Liver (tissue), 9 donors: Measurements from ENCODE around the gene BASP1. TPM values are rescaled to one million over a fixed set of nuclear protein-coding genes. Genes with fewer than 3 reads are reported as not detected.

Experiments used
- DNase-seq: peaks from one replicate; pipeline ENCODE4 v3.0.0-alpha.2; 2017; ENCODE audit warnings: low spot score
- H3K27ac ChIP-seq, 2 donors: one replicate each; pipeline ENCODE4 v1.7.0; 2013; ENCODE audit warnings: inconsistent platforms in 2 of 2, low read length in 2 of 2, control low read depth in 1 of 2, low read depth in 1 of 2, mild to moderate bottlenecking in 1 of 2
- H3K27me3 ChIP-seq, 4 donors: one replicate each; pipeline versions ENCODE4 v1.6.1 to v1.7.0; 2013; ENCODE audit warnings: low read length in 3 of 4, inconsistent platforms in 1 of 4, mild to moderate bottlenecking in 1 of 4, moderate library complexity in 1 of 4; ENCODE audit not compliant: control insufficient read depth in 4 of 4, insufficient read depth in 4 of 4
- H3K36me3 ChIP-seq, 4 donors: one replicate each; pipeline versions ENCODE4 v1.6.1 to v1.7.0; 2013; ENCODE audit warnings: low read length in 3 of 4, mild to moderate bottlenecking in 3 of 4, low read depth in 1 of 4, moderate library complexity in 1 of 4; ENCODE audit not compliant: control insufficient read depth in 4 of 4, insufficient read depth in 3 of 4
- H3K4me1 ChIP-seq, 4 donors: one replicate each; pipeline versions ENCODE4 v1.6.1 to v1.7.0; 2013; ENCODE audit warnings: low read length in 3 of 4, mild to moderate bottlenecking in 3 of 4, moderate library complexity in 1 of 4; ENCODE audit not compliant: control insufficient read depth in 4 of 4, insufficient read depth in 4 of 4
- H3K4me3 ChIP-seq, 3 donors: one replicate each; pipeline versions ENCODE4 v1.6.1 to v1.7.0; 2013; ENCODE audit warnings: low read length in 3 of 3, control low read depth in 1 of 3, low read depth in 1 of 3, mild to moderate bottlenecking in 1 of 3
- H3K9ac ChIP-seq, 2 donors: one replicate each; pipeline ENCODE4 v1.7.0; 2013; ENCODE audit warnings: low read length in 2 of 2, mild to moderate bottlenecking in 2 of 2, moderate library complexity in 2 of 2, control low read depth in 1 of 2, low read depth in 1 of 2
- H3K9me3 ChIP-seq, 4 donors: one replicate each; pipeline versions ENCODE4 v1.6.1 to v1.7.0; 2013; ENCODE audit warnings: low read length in 3 of 4; ENCODE audit not compliant: control insufficient read depth in 4 of 4
- CTCF ChIP-seq: fragments of 150-350 bp; IDR thresholded peaks from 2 replicates; pipeline ENCODE4 v1.5.1; 2017; ENCODE audit warnings: improper control_type of control experiment, low read depth, low read length; ENCODE audit not compliant: missing input control
- EGR1 ChIP-seq, 2 donors: IDR thresholded peaks; 2 replicates each; pipeline ENCODE4 v1.6.1; 2016 to 2018; ENCODE audit warnings: antibody characterized with exemption in 2 of 2, low read depth in 2 of 2
- FOXA1 ChIP-seq: IDR thresholded peaks from 2 replicates; pipeline ENCODE4 v1.6.1; 2016; ENCODE audit warnings: antibody characterized with exemption
- FOXA2 ChIP-seq: IDR thresholded peaks from 2 replicates; pipeline ENCODE4 v1.6.1; 2016; ENCODE audit warnings: antibody characterized with exemption
- GABPA ChIP-seq, 2 donors: IDR thresholded peaks in 1 of 2; conservative IDR thresholded peaks in 1 of 2; 2 replicates each; pipeline ENCODE4 v1.6.1; 2016; ENCODE audit warnings: antibody characterized with exemption in 2 of 2, mild to moderate bottlenecking in 1 of 2, moderate library complexity in 1 of 2
- HNF4A ChIP-seq, 2 donors: conservative IDR thresholded peaks; 2 replicates each; pipeline ENCODE4 v1.6.1; 2016; ENCODE audit warnings: antibody characterized with exemption in 2 of 2, mild to moderate bottlenecking in 2 of 2
- MAX ChIP-seq: IDR thresholded peaks from 2 replicates; pipeline ENCODE4 v1.6.1; 2016; ENCODE audit warnings: antibody characterized with exemption
- NR2F2 ChIP-seq: IDR thresholded peaks from 2 replicates; pipeline ENCODE4 v1.6.1; 2016; ENCODE audit warnings: antibody characterized with exemption
- RAD21 ChIP-seq, 2 donors: IDR thresholded peaks; 2 replicates each; pipeline ENCODE4 v1.6.1; 2016; ENCODE audit warnings: antibody characterized with exemption in 2 of 2, mild to moderate bottlenecking in 2 of 2
- REST ChIP-seq: IDR thresholded peaks from 2 replicates; pipeline ENCODE4 v1.6.1; 2016; ENCODE audit warnings: antibody characterized with exemption, mild to moderate bottlenecking
- RXRA ChIP-seq, 2 donors: IDR thresholded peaks; 2 replicates each; pipeline ENCODE4 v1.6.1; 2017 to 2018; ENCODE audit warnings: antibody characterized with exemption in 2 of 2, mild to moderate bottlenecking in 1 of 2
- SP1 ChIP-seq: IDR thresholded peaks from 2 replicates; pipeline ENCODE4 v1.6.1; 2018; ENCODE audit warnings: antibody characterized with exemption, mild to moderate bottlenecking
- TAF1 ChIP-seq: conservative IDR thresholded peaks from 2 replicates; pipeline ENCODE4 v1.6.1; 2016; ENCODE audit warnings: antibody characterized with exemption, mild to moderate bottlenecking
- YY1 ChIP-seq: IDR thresholded peaks from 2 replicates; pipeline ENCODE4 v1.6.1; 2016; ENCODE audit warnings: antibody characterized with exemption, mild to moderate bottlenecking
- ZBTB33 ChIP-seq: IDR thresholded peaks from 2 replicates; pipeline ENCODE4 v1.6.1; 2016; ENCODE audit warnings: antibody characterized with exemption
- WGBS: extraction: QIAGEN DNeasy Blood & Tissue Kit; methylation state at CpG from one replicate; pipeline ENCODE4 v1.1.7; 2013; 5-methylcytosine and 5-hydroxymethylcytosine counted together
- polyA plus RNA-seq, 2 donors: library from polyadenylated mRNA; stranded (reverse) in 1 of 2; unstranded in 1 of 2; fragments of 200-250 nt in 1 of 2; fragments of >200 nt in 1 of 2; fragmentation: Nextera tagmentation in 1 of 2; extraction: Ambion mirVana in 1 of 2; gene quantifications; one replicate each; pipeline versions ENCODE4 v1.2.1 to v1.2.3, GENCODE V29; 2013 to 2015
- total RNA-seq, 2 donors: library from RNA; depleted of rRNA; stranded (reverse); fragments of >200 nt; gene quantifications; one replicate each; pipeline ENCODE4 v1.2.3, GENCODE V29; 2014
- TF ChIP-seq, protein P1 (sequence below): IDR thresholded peaks from 2 replicates; pipeline ENCODE4 v1.6.1; 2016; ENCODE audit warnings: antibody characterized with exemption
- donor health status: healthy.
- donor health status: healthy.
- donor health status: healthy.
- donor health status: healthy.
- donor health status: healthy.

BASP1 gene
- total and polyA plus RNA-seq, 4 donors, result 1.2 to 17.0 (median 5.4) TPM

GRCh38 chr5:17243287-17244063 is 26.0 kb downstream of the BASP1 start:
- no peaks in the 10 kb centered on the region for H3K27me3 ChIP-seq
- H3K36me3 ChIP-seq, result peaks cover 0 to 2% (median 0%) of the 10 kb centered on the region in 4 donors
- no peaks in the 10 kb centered on the region for H3K9me3 ChIP-seq
- TF ChIP-seq SP1 (no peak), CTCF (no peak), REST (no peak), YY1 (no peak), MAX (no peak), HNF4A (conservative IDR thresholded peaks at IDR 0.05) (no peak), NR2F2 (no peak), EGR1 (IDR thresholded peaks at IDR 0.05; ENCODE audit: low read depth in 2 of 2) (no peak), TAF1 (no peak), GABPA (IDR thresholded peaks at IDR 0.05 in 1 of 2, conservative IDR thresholded peaks at IDR 0.05 in 1 of 2) (no peak), ZBTB33 (no peak), RAD21 (IDR thresholded peaks at IDR 0.05) (no peak), RXRA (IDR thresholded peaks at IDR 0.05) (no peak), FOXA1 (no peak), FOXA2 (no peak)
- TF ChIP-seq, protein P1, sequence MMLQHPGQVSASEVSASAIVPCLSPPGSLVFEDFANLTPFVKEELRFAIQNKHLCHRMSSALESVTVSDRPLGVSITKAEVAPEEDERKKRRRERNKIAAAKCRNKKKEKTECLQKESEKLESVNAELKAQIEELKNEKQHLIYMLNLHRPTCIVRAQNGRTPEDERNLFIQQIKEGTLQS, result no peak
- whole genome bisulfite sequencing, result 88% methylated on average over 12 of the region's 12 CpGs
- no peaks in the 10 kb centered on the region for H3K4me1 ChIP-seq
- DNase-seq, result no peak
- no peak overlapping the region for H3K9ac ChIP-seq
- H3K27ac ChIP-seq, result no peak overlapping the region
- no peak overlapping the region for H3K4me3 ChIP-seq
